SK-N-SH (cell line): ENCODE measurements around the gene NACA2.

Source experiments
- CTCF ChIP-seq: fragments of 200-600 bp; sonication (generic); IDR thresholded peaks from 2 replicates; pipeline ENCODE4 v1.6.1; 2017; ENCODE audit warnings: antibody characterized with exemption, mild to moderate bottlenecking, moderate library complexity
- GABPA ChIP-seq: IDR thresholded peaks from 2 replicates; pipeline ENCODE4 v1.4.0; 2012; ENCODE audit warnings: low read depth, mild to moderate bottlenecking
- MXI1 ChIP-seq: IDR thresholded peaks from 2 replicates; pipeline ENCODE4 v1.6.1; 2012; ENCODE audit warnings: mild to moderate bottlenecking, low read depth, low read length, improper control_type of control experiment
- PBX3 ChIP-seq: IDR thresholded peaks from 2 replicates; pipeline ENCODE4; 2012
- POLR2AphosphoS5 ChIP-seq: IDR thresholded peaks from 2 replicates; pipeline ENCODE4 v1.6.1; 2012; ENCODE audit warnings: low read depth, low read length
- RCOR1 ChIP-seq: fragments of 150-350 bp; IDR thresholded peaks from 2 replicates; pipeline ENCODE4 v1.6.1; 2017; ENCODE audit warnings: antibody characterized with exemption, low read length
- REST ChIP-seq: IDR thresholded peaks from 2 replicates; pipeline ENCODE4 v1.6.1; 2012; ENCODE audit warnings: mild to moderate bottlenecking, low read depth, low read length, moderate library complexity
- SIN3A ChIP-seq: IDR thresholded peaks from 2 replicates; pipeline ENCODE4 v1.6.1; 2012; ENCODE audit warnings: low read depth, mild to moderate bottlenecking, low read length, moderate library complexity, borderline replicate concordance
- SMC3 ChIP-seq: IDR thresholded peaks from 2 replicates; pipeline ENCODE4 v1.6.1; 2012; ENCODE audit warnings: low read depth, low read length, improper control_type of control experiment
- TAF1 ChIP-seq: IDR thresholded peaks from 2 replicates; pipeline ENCODE4 v1.6.1; 2012; ENCODE audit warnings: low read depth, mild to moderate bottlenecking, low read length, moderate library complexity, borderline replicate concordance
- TCF12 ChIP-seq: IDR thresholded peaks from 2 replicates; pipeline ENCODE4 v1.4.0; 2012
- YY1 ChIP-seq: IDR thresholded peaks from 2 replicates; pipeline ENCODE4 v1.4.0; 2012; ENCODE audit warnings: low read depth, mild to moderate bottlenecking

- TF ChIP-seq TAF1 (no peak), SIN3A (no peak), YY1 (no peak), RCOR1 (no peak), CTCF (no peak), POLR2AphosphoS5 (no peak), REST (no peak), TCF12 (no peak), PBX3 (no peak), SMC3 (no peak), GABPA (no peak), MXI1 (no peak)
Observed at GRCh38 chr17:61579347-61579746, 11.7 kb downstream of the NACA2 start.
